ENCODE data around the gene ZNF790.
A peak's percentile ranks its signal among the peaks of the same experiment; 100 is the strongest.
"Not testable (repeated sequence)": the region's sequence is repeated elsewhere in the genome, so short reads cannot be mapped to it uniquely, and the experiment has no call there.

ZNF790 gene

DNA sequence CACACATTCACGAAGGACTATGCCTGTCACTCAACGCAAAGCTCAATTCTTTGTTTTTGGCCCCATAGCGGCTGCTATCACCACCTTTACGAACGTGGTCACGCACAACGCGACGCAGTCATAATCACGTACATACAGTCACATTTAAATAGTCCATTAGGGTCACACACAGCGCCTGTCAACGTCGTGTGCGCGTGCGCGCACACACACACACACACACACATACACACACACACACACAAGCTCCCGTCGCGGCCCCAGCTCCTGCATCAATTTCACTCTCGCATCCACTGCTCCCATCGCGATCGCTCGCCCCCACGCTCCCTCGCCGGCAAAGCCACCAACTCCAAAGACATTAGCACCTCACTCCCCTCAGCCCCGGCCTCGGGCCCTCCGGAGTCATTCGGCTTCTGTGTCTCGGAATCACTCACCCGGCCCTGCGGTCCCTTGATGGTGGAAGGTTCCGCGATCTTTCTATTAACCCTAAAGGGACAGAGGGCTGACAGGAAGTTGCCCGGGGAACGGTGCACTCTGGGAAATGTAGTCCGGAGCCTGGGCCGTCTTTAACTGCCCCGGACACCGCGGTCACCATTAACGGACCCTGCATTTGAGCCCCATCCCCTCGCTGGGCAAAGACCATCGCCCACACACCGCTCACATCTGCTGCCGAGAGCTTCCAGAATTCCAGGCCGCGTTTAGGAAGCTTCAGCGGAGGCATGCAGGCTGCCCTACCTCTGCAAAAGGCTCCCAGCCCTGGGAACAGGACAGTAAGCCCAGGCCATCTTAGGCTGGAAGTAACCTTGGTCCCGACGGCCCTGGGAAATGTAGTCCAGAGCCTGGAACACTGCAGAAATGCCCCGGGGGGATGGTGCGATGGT is at the start of gene ZNF790:
ZNF790 (minus strand) TSS at position 482 of the 878 bp plus-strand sequence. CDS start 12,768 bp downstream, outside the sequence.
- peak; percentile 91 for DNase-seq (ENCODE audit: low spot score)

DNA sequence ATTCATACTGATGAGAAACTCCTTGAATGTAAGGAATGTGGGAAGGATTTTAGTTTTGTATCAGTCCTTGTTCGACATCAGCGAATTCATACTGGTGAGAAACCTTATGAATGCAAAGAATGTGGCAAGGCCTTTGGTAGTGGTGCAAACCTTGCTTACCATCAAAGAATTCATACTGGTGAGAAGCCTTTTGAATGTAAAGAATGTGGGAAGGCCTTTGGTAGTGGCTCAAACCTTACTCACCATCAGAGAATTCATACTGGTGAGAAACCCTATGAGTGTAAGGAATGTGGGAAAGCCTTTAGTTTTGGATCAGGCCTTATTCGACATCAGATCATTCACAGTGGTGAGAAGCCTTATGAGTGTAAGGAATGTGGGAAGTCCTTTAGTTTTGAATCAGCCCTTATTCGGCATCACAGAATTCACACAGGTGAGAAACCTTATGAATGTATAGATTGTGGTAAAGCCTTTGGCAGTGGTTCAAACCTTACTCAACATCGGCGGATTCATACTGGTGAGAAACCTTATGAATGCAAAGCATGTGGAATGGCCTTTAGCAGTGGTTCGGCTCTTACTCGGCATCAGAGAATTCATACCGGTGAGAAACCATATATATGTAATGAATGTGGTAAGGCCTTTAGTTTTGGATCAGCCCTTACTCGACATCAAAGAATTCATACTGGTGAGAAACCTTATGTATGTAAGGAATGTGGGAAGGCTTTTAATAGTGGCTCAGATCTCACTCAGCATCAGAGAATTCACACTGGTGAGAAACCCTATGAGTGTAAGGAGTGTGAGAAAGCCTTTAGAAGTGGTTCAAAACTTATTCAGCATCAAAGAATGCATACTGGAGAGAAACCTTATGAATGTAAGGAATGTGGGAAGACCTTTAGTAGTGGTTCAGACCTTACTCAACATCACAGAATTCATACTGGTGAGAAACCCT is 39.1 kb upstream of the ZNF790 start:
- DNase-seq (ENCODE audit: low spot score): no peak

DNA sequence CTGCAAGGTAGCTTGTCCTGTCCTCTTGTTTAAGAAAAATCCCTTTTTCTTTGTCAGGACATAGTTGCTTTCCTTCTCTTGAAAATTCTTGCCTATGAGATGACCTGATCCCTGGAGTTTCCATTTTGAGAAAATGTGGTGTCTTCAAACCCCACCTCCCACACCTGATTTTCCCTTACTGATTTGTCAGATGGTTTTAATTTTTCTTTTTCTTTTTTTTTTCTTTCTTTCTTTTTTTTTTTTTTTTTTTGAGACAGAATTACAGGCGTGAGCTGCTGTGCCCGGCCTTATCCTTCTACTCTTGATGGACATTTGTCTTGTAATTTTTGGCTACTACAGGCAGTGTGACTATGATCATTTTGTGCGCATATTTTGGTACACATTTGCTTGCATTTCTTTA is 13.7 kb upstream of the ZNF790 start:
- no peak for DNase-seq (ENCODE audit: low spot score)

DNA sequence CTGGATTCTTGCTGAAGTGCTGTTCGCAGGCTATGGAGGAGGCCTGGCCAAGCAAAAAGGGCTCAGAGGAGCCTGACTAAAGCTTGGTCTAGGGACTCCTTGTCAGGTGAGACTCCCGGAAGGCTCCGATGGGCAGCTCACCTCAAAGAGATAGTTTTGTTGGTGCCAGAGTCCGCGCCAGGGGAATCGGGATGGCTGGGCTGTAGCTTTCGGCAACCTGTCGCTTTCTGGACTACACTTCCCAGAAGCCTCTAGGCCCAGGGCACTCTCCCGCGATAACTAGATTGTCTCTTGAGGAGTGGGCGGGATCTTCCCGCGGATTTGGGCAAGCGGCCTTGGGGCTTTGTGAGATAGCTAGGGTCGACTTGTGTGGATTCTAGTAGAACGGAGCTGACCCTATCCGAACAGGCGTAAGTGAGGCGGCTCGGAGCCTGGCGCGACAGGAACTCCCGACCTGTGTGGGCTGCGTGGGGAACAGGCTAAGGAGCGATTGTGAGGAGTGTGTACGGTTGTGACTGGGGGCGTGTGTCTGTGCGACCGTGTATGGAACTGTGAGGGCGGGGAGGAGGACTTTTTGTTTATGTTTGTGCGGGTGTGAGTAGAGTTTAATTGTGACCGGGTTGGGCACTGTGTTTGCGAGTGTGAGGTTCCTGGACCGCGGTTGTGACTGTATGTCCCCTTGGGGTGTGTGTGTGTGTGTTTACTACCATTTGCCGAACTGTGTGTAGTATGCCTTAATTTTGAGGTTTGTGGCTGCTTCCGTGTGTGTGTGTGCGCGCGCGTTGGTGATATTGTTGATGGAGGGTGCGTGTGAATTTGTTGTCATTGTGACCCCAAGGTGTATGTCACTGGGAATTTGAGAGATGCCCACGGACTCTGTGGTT is 12.6 kb upstream of the ZNF790 start, which contains the start of gene ZNF345:
ZNF345 (plus strand) TSS at position 318 of the 884 bp plus-strand sequence. CDS start 25,955 bp downstream, outside the sequence.
- peak; percentile 92 for DNase-seq (ENCODE audit: low spot score)

DNA sequence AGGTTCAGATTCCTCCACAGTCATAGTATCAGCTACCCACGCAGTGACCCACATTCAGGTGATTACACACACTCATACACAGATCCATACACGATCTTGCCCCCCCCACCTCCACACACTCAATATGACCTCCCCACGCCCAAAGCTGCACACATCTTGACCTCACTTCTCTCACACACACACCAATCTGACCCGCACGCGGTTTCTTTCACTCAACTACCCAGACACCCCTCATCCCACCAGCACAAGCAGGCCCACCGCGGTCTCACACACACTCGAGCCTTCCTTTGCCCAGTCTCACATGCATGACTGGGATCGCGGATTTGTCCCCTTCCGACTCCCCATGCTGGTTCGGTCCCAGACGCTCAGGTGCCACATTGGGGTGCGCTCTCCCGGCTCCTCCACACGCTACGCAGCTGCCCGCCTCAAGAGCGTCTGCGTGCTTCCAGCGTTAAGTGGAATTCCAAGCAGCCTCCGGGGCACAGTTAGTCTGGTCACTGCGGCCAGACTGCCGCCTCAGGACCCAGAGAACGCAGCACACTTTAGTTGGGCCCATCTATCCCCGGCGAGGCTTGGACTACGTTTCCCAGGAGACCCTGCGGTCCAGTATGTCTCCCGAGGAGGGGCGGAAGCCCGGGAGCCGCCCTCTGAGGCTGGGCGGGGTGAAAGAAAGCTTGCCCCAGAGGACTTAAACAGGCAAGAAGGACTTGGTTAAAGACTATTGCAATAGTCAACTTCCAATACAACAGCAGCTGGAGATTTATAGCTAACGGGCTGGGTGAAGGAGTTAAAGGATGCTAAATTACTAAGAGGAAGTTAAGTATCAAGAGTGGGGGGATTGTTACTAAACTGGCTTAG is 11.7 kb upstream of the ZNF790 start:
- DNase-seq (ENCODE audit: low spot score): peak; percentile 93

DNA sequence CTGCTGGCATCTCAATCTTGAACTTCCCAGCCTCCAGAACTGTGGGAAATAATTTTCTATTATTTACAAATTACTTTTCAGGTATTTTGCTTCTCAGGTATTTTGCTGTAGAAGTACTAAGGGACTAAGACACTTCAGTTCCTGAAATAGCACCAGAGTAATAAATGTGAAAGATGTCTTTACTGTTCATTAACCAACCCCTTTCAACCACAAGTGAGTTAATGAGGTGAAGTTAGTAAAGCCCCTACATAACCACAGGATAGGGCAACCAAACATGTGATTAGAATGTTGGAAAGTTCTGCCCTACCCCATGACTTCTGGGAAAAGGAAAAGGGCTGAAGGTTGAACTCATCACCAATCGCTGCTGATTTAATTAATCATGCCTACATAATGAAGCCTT is 9.8 kb upstream of the ZNF790 start:
- no peak for DNase-seq (ENCODE audit: low spot score)

DNA sequence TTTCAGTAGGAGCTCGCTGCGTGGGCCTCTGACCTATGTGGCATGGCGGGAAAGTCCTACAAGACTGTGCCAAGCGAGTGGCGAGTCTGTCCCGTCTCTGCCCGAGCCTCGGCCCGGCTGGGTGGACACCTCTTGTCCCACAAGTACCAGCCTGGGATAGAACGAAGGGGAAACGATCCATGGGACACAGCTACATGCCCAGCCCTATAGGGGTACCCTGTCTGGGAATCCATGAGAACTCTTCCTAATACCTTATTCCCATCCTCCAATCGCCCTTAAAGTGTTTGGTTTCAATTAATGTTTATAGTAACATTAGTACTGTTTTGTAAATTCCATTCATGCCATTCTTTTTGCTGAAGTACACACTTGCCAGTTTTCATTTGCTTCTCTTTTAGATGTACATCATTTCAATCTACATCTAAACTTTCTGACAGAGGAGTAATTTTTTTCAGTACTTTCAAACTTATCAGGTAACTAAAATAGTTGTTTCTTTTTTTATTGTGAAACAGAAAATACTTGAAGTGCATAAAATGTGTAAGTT is 667 bp upstream of the ZNF790 start:
- no peak for DNase-seq (ENCODE audit: low spot score)

DNA sequence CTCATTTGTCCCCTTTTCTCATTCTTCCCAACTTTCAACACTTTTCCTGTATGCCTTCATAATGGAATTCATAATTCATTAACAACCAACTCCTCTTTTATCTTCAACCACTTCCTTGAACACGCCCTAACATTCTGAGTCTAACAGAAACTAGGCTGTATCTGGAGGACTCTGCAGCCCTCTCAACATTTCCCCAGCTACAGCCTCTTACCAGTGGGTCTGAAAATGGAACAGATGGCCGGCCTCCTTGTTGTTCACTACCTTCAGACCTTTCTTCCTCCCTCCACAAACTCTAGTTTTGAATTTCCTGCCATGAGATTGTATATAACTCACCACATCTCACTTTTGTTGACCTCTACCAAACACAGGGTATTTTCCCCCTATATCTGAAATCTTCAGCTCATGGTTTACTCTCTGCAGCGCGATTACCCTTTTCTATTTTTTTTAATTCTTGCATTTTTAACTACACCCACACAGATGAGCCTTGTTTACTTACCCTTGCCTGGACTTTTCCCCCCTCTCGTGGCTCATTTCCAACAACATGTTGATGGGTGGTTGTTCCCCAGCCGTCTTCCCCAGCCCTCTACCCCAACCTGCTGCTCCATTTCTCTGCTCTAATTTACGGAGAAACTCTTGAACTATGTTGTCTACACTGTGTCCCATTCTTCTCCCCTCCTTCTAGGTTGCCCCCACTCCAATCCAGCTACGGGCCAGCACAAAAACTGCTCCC is 846 bp downstream of the ZNF790 start:
- no peak for DNase-seq (ENCODE audit: low spot score)

DNA sequence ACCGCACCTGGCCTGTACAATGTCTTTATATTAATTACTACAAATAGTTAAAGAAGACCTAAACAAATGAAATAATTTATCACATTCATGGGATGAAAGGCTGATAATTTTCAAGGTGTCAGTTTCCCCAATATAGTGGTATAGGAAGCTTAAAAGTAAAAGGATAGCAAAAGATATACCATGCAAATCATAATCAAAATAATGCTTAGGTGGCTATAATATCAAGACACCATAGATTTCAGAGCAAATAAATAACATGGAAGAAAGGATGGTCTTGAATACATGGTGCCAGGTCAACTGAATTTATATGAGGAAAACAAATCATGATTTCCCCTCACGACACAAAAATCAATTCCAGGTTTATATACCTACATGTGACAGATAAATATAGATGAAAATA is 4.8 kb downstream of the ZNF790 start:
- no peak for DNase-seq (ENCODE audit: low spot score)

DNA sequence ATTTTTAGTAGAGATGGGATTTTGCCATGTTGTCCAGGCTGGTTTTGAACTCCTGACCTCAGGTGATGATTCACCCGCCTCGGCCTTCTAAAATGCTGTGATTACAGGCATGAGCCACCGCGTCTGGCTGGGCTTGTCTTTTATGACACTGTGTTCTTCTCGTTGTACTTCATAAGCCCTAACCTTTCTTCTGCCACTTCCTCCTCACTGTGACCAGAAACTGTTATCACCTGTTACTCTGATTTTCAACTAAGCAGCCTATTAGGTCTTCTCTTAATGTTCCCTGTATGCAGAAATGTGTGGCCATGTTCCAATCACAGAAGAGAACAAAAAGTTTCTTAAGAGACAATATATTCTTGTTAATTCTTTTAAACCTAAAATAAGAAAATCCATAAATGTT is 16.4 kb downstream of the ZNF790 start:
- DNase-seq (ENCODE audit: low spot score): no peak

DNA sequence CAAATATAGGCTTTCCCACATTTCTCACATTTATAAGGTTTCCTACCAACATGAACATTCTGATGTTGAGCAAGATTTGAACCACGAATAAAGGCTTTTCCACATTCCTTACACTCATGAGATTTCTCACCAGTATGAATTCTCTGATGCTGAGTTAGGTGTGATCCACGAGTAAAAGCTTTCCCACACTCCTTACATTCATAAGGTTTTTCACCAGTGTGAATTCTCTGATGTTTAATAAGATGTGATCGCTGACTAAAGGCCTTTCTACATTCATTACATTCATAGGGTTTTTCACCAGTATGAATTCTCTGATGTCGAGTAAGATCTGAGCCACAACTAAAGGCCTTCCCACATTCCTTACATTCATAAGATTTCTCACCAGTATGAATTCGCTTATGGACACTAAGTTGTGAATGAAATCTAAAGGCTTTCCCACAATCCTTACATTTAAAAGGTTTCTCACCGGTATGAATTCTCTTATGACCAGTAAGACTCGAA is 19.0 kb downstream of the ZNF790 start:
- DNase-seq (ENCODE audit: low spot score): no peak

DNA sequence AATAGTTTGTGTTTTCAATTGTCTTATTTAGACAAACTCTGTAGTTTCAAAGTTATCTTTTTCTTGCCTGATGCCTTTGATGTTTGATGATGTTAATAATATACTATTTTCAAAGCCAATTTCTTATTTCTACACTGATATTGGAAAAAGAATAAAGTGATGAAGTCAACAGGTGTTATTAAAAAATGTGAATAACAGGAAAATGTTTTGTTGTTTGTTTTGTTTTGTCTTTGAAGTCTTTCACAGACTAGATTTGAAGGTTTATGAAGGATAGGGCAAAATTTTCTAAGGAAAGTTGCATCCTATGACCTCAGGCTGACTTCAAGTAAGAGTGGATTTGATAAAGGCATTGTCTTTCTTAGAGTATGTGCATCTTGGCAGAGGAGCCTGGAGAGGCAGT is 31.2 kb downstream of the ZNF790 start:
- no peak for DNase-seq (ENCODE audit: low spot score)

DNA sequence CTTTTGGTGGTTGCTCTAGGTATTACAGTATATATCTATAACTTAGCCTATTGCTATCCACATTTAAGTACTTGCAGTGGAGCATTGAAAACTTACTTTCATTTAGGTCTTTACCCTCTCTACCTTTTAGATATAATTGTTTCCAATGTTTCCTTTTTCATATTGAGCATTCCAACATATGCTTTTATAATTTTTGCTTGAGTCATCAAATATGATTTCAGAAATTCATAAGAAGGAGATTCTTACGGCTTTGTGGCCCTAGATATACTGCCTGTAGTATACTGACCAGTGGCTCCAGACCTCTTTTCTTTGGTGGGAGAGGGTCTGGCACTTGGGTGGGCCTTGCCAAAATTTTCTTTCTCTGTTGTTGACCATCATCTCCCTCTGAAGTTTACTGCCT is 32.8 kb downstream of the ZNF790 start:
- DNase-seq (ENCODE audit: low spot score): no peak

DNA sequence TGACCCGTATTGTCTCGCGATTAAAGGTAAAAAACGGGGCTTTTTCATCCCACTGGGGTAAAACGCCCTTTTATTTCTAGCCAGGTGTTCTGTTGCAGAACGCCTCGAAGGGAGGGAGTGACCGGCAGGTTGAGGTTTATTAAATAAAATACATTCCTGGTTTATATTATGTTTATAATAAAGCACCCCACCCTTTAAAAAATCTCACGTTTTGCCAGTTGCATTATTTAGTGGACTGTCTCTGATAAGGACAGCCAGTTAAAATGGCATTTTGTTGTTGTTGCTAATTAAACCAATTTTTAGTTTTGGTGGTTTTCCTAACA is 40.4 kb downstream of the ZNF790 start:
- no peak for DNase-seq (ENCODE audit: low spot score)

DNA sequence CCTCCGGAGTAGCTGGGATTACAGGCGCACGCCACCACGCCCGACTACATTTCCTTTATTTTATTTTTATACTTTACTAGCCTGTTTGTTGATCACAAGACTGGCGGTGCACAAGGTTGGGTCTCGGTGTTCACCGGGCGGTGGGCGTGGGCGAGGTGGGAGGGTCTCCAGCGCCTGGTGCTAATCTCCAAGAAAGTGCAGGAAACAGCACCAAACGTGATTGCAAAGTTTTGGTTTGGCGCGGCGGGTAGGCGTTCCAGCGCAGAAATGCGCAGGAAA is 41.5 kb downstream of the ZNF790 start:
- DNase-seq (ENCODE audit: low spot score): no peak

DNA sequence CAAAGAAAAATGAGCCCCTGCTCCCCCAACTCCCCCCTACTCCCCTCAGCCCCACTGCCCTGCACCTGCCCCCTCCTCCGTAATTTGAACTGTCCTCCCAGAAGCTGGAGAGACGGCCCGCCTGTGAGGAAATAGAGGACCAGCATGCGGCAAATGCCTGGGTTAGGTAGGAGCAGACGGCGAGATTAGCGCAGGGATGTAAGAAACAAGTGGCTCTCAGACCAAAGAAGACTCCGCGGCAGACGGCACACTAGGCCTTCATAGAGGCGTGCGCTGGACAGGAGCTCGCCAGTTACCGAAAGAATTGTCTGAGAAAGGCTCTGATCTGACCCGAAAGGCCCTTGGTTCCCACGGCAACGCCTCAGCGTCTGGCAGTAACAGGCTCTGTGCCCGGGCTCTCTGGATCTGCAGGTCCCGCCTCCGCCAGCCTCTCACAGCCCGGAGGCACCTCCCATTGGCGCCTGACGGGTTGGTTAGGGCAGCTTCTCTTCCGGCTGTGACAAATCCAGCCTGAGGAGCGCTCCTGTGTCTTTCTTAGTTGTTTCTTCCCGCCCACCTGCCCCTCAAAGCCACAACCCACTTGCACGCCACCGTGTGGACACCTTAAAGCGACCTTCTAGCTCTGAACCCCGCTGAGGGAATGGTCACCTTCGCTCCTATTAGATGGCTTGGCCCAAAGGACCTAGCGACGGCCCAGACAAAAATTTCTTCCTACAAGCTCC is 46.6 kb downstream of the ZNF790 start:
- not testable (repeated sequence) for DNase-seq (ENCODE audit: low spot score)

DNA sequence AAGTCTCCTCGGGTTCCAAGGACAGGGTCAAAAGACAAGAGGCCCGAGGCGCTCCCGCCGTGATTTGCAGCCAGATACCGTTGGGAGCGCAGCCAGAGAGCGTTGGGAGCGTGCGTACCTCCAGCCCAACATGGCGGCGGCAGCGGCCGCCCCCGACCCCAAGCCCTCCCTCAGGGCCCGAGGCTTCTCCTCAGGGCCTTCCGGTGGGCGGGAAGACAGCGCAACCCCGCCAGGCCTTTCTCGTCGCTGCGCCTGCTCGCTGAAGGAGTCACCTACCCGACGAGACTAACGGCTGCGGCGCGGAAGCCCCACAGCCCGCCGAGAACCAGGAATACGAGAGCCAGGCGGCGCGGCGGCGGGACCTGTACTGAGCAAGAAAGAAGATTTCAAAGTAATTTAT is 62.4 kb downstream of the ZNF790 start:
- DNase-seq (ENCODE audit: low spot score): no peak

DNA sequence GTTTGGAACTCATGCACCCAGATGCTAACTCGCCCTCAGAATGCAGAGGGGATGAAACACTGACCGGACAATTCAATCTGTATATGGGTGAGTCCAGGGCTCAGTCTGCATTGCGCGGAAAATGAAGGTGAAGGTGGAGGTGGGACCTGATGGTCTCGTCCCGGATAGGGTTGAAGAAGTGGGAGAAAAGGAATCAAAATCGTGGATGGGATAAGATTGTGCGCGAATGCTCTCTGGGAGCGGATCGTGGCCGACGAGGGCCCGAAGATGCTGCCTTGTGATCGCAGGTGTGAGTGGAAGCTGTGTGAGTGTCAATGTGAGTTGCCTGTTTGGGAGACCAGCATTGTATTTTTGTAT is 65.0 kb downstream of the ZNF790 start:
- no peak for DNase-seq (ENCODE audit: low spot score)

All from AG08395 (cell line).